Liver (tissue), 3 donors: ENCODE results near the gene OR14K1.

Experiments
- EGR1 ChIP-seq, 2 donors: IDR thresholded peaks; 2 replicates each; pipeline ENCODE4 v1.6.1; 2016 to 2018; ENCODE audit warnings: antibody characterized with exemption in 2 of 2, low read depth in 2 of 2
- FOXA1 ChIP-seq: IDR thresholded peaks from 2 replicates; pipeline ENCODE4 v1.6.1; 2016; ENCODE audit warnings: antibody characterized with exemption
- GABPA ChIP-seq, 2 donors: IDR thresholded peaks in 1 of 2; conservative IDR thresholded peaks in 1 of 2; 2 replicates each; pipeline ENCODE4 v1.6.1; 2016; ENCODE audit warnings: antibody characterized with exemption in 2 of 2, mild to moderate bottlenecking in 1 of 2, moderate library complexity in 1 of 2
- JUND ChIP-seq, 2 donors: IDR thresholded peaks; 2 replicates each; pipeline ENCODE4 v1.6.1; 2016; ENCODE audit warnings: antibody characterized with exemption in 2 of 2
- RAD21 ChIP-seq, 2 donors: IDR thresholded peaks; 2 replicates each; pipeline ENCODE4 v1.6.1; 2016; ENCODE audit warnings: antibody characterized with exemption in 2 of 2, mild to moderate bottlenecking in 2 of 2
- RXRA ChIP-seq, 2 donors: IDR thresholded peaks; 2 replicates each; pipeline ENCODE4 v1.6.1; 2017 to 2018; ENCODE audit warnings: antibody characterized with exemption in 2 of 2, mild to moderate bottlenecking in 1 of 2
- SP1 ChIP-seq: IDR thresholded peaks from 2 replicates; pipeline ENCODE4 v1.6.1; 2018; ENCODE audit warnings: antibody characterized with exemption, mild to moderate bottlenecking
- YY1 ChIP-seq: IDR thresholded peaks from 2 replicates; pipeline ENCODE4 v1.6.1; 2016; ENCODE audit warnings: antibody characterized with exemption, mild to moderate bottlenecking
- TF ChIP-seq, protein P1 (sequence below): fragments of 150-350 bp; IDR thresholded peaks from 2 replicates; pipeline ENCODE4 v1.5.1; 2017; ENCODE audit warnings: improper control_type of control experiment, low read depth, low read length; ENCODE audit not compliant: missing input control
- TF ChIP-seq, protein P2 (sequence below): IDR thresholded peaks from 2 replicates; pipeline ENCODE4 v1.6.1; 2016; ENCODE audit warnings: antibody characterized with exemption, mild to moderate bottlenecking
- TF ChIP-seq, protein P3 (sequence below): IDR thresholded peaks from 2 replicates; pipeline ENCODE4 v1.6.1; 2016; ENCODE audit warnings: antibody characterized with exemption
- TF ChIP-seq, protein P4 (sequence below): IDR thresholded peaks from 2 replicates; pipeline ENCODE4 v1.6.1; 2016; ENCODE audit warnings: antibody characterized with exemption
- donor health status: healthy.
- donor health status: healthy.

DNA sequence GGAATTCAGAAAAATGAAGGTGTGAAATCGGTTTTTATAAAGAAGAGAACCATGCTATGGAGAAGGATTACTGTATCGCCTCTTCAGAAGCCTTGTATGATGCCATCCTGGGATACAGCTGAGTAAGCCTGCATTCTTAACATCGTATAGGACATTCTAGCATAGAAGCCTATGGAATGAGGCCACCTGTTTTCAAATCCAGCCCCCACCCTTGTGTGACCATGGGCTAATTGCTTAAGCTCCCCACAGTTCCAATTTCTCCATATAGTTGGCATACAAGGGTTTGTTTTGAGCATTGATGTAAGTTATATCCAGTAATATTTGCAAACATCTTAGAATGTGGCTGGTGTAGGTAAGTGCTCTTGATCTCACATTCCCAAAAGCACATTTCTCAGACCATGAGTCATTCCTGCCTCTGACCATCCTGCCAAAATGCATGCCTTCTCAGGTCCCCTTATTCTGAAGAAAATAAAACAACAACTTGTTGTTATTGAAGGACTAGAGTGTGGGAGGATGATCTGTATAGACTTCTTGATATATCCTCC lies 8.0 kb downstream of the OR14K1 start:
- TF ChIP-seq, protein P1, sequence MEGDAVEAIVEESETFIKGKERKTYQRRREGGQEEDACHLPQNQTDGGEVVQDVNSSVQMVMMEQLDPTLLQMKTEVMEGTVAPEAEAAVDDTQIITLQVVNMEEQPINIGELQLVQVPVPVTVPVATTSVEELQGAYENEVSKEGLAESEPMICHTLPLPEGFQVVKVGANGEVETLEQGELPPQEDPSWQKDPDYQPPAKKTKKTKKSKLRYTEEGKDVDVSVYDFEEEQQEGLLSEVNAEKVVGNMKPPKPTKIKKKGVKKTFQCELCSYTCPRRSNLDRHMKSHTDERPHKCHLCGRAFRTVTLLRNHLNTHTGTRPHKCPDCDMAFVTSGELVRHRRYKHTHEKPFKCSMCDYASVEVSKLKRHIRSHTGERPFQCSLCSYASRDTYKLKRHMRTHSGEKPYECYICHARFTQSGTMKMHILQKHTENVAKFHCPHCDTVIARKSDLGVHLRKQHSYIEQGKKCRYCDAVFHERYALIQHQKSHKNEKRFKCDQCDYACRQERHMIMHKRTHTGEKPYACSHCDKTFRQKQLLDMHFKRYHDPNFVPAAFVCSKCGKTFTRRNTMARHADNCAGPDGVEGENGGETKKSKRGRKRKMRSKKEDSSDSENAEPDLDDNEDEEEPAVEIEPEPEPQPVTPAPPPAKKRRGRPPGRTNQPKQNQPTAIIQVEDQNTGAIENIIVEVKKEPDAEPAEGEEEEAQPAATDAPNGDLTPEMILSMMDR = no peak
- no peak for TF ChIP-seq JUND (IDR thresholded peaks at IDR 0.05)
- TF ChIP-seq, protein P2, sequence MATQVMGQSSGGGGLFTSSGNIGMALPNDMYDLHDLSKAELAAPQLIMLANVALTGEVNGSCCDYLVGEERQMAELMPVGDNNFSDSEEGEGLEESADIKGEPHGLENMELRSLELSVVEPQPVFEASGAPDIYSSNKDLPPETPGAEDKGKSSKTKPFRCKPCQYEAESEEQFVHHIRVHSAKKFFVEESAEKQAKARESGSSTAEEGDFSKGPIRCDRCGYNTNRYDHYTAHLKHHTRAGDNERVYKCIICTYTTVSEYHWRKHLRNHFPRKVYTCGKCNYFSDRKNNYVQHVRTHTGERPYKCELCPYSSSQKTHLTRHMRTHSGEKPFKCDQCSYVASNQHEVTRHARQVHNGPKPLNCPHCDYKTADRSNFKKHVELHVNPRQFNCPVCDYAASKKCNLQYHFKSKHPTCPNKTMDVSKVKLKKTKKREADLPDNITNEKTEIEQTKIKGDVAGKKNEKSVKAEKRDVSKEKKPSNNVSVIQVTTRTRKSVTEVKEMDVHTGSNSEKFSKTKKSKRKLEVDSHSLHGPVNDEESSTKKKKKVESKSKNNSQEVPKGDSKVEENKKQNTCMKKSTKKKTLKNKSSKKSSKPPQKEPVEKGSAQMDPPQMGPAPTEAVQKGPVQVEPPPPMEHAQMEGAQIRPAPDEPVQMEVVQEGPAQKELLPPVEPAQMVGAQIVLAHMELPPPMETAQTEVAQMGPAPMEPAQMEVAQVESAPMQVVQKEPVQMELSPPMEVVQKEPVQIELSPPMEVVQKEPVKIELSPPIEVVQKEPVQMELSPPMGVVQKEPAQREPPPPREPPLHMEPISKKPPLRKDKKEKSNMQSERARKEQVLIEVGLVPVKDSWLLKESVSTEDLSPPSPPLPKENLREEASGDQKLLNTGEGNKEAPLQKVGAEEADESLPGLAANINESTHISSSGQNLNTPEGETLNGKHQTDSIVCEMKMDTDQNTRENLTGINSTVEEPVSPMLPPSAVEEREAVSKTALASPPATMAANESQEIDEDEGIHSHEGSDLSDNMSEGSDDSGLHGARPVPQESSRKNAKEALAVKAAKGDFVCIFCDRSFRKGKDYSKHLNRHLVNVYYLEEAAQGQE = no peak
- TF ChIP-seq FOXA1 = no peak
- TF ChIP-seq YY1 = no peak
- TF ChIP-seq RXRA (IDR thresholded peaks at IDR 0.05) = no peak
- TF ChIP-seq SP1 = no peak
- TF ChIP-seq, protein P3, sequence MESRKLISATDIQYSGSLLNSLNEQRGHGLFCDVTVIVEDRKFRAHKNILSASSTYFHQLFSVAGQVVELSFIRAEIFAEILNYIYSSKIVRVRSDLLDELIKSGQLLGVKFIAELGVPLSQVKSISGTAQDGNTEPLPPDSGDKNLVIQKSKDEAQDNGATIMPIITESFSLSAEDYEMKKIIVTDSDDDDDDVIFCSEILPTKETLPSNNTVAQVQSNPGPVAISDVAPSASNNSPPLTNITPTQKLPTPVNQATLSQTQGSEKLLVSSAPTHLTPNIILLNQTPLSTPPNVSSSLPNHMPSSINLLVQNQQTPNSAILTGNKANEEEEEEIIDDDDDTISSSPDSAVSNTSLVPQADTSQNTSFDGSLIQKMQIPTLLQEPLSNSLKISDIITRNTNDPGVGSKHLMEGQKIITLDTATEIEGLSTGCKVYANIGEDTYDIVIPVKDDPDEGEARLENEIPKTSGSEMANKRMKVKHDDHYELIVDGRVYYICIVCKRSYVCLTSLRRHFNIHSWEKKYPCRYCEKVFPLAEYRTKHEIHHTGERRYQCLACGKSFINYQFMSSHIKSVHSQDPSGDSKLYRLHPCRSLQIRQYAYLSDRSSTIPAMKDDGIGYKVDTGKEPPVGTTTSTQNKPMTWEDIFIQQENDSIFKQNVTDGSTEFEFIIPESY = no peak
- no peak for TF ChIP-seq EGR1 (IDR thresholded peaks at IDR 0.05; ENCODE audit: low read depth in 2 of 2)
- no peak for TF ChIP-seq GABPA (IDR thresholded peaks at IDR 0.05 in 1 of 2, conservative IDR thresholded peaks at IDR 0.05 in 1 of 2)
- TF ChIP-seq, protein P4, sequence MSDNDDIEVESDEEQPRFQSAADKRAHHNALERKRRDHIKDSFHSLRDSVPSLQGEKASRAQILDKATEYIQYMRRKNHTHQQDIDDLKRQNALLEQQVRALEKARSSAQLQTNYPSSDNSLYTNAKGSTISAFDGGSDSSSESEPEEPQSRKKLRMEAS = no peak
- TF ChIP-seq RAD21 (IDR thresholded peaks at IDR 0.05) = no peak
